ENCODE results near the gene DISC1. TPM values are rescaled to one million over a fixed set of nuclear protein-coding genes. Genes with fewer than 3 reads are reported as not detected.

The DISC1 gene
- total RNA-seq, 1 donor from 2014 or later = 5.2 TPM

DNA sequence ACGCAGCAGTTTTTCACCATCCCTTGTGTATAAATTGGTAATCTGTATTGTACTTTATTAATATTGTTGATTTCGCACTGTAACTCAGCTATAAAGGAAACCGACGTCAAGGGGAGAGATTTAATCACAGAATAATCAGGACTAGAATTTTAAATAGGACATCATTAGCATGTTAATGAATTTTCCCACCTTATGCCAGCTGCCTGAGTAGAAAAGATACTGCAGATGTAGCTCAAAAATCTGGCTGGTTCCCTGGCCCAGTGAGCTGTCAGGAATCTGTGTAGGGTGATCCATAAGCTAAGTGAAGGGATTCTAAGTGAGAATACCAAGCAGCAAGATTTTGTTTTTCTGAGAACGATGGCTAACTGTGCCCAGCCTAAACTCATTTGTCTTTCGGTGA, 195.5 kb downstream of the DISC1 start:
- TF ChIP-seq, protein P1, sequence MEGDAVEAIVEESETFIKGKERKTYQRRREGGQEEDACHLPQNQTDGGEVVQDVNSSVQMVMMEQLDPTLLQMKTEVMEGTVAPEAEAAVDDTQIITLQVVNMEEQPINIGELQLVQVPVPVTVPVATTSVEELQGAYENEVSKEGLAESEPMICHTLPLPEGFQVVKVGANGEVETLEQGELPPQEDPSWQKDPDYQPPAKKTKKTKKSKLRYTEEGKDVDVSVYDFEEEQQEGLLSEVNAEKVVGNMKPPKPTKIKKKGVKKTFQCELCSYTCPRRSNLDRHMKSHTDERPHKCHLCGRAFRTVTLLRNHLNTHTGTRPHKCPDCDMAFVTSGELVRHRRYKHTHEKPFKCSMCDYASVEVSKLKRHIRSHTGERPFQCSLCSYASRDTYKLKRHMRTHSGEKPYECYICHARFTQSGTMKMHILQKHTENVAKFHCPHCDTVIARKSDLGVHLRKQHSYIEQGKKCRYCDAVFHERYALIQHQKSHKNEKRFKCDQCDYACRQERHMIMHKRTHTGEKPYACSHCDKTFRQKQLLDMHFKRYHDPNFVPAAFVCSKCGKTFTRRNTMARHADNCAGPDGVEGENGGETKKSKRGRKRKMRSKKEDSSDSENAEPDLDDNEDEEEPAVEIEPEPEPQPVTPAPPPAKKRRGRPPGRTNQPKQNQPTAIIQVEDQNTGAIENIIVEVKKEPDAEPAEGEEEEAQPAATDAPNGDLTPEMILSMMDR (IDR thresholded peaks at IDR 0.05; ENCODE audit: unreplicated experiment) = no peak
- DNase-seq (ENCODE audit: low spot score, unreplicated experiment) = no peak
- Mint-ChIP-seq H3K9me3 (ENCODE audit: low read depth) (no peaks in the 10 kb centered on the region), H3K36me3 (ENCODE audit: insufficient read depth) (no peaks in the 10 kb centered on the region), H3K4me3 (ENCODE audit: low read depth) (no peak overlapping the region), H3K27me3 (no peaks in the 10 kb centered on the region), H3K4me1 (ENCODE audit: low read depth) (peaks cover 1% of the 10 kb centered on the region), H3K27ac (no peak overlapping the region)

DNA sequence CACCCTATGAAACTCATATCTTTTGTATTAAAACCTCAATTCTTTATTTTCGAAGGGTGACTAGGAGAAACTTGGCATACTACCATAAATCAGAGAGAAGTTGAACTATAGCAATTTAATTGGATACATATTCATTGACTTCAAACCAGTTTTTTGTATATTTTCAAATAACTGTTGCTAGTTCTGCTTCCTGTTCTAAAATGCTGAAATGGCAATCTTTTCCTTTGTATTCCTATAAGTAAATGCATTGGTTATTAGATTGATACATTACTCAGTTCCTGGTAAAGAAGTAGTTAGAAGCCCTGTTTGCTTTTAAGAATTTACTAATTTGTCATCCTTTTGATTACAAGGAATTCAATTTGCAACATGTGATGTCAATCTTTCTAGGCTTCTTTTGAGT, 200.0 kb downstream of the DISC1 start:
- DNase-seq (ENCODE audit: low spot score, unreplicated experiment) = no peak
- Mint-ChIP-seq H3K4me1 (ENCODE audit: low read depth) (peaks cover 2% of the 10 kb centered on the region), H3K4me3 (ENCODE audit: low read depth) (no peak overlapping the region), H3K9me3 (ENCODE audit: low read depth) (no peaks in the 10 kb centered on the region), H3K27me3 (peaks cover 4% of the 10 kb centered on the region), H3K27ac (no peak overlapping the region), H3K36me3 (ENCODE audit: insufficient read depth) (no peaks in the 10 kb centered on the region)
- TF ChIP-seq, protein P1 (IDR thresholded peaks at IDR 0.05; ENCODE audit: unreplicated experiment) = no peak

DNA sequence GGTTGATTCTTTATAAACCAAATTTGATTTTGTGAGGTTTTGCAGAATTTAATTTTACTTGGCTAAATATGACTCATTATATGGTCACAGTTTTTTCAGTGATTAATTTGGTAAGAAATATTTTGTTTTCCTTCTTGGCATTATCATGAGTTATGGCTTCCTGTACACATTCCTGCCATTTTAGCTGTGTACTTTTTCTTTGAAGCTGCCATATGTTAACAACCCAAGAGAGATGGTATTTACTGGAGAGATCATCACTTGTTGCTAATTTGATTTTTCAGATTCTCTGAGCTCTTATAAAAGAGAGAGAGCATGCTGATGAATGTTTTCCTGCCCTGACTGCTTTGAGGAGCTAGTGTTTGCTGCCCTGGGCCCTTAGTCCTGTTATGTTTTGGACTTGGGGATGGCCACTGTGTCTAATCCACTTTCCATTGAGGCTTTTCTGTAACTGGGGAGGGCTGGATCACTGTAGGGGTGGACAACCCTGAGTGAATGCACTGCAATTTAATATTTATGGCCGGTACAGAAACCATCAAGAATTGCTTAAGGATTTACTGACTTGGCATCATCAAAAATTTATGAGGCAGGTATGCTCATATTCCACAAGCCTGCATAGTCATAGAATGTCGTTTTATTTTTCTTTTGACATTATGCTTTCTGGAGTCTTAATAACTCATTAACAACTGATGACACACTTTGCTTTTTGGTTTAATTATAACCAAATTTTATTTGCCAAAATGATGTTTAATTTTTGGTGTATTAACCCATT, 200.9 kb downstream of the DISC1 start:
- Mint-ChIP-seq H3K4me1 (ENCODE audit: low read depth) (peaks cover 2% of the 10 kb centered on the region), H3K36me3 (ENCODE audit: insufficient read depth) (no peaks in the 10 kb centered on the region), H3K9me3 (ENCODE audit: low read depth) (no peaks in the 10 kb centered on the region), H3K27me3 (peaks cover 4% of the 10 kb centered on the region), H3K4me3 (ENCODE audit: low read depth) (no peak overlapping the region), H3K27ac (no peak overlapping the region)
- DNase-seq (ENCODE audit: low spot score, unreplicated experiment) = no peak
- TF ChIP-seq, protein P1 (IDR thresholded peaks at IDR 0.05; ENCODE audit: unreplicated experiment) = no peak

DNA sequence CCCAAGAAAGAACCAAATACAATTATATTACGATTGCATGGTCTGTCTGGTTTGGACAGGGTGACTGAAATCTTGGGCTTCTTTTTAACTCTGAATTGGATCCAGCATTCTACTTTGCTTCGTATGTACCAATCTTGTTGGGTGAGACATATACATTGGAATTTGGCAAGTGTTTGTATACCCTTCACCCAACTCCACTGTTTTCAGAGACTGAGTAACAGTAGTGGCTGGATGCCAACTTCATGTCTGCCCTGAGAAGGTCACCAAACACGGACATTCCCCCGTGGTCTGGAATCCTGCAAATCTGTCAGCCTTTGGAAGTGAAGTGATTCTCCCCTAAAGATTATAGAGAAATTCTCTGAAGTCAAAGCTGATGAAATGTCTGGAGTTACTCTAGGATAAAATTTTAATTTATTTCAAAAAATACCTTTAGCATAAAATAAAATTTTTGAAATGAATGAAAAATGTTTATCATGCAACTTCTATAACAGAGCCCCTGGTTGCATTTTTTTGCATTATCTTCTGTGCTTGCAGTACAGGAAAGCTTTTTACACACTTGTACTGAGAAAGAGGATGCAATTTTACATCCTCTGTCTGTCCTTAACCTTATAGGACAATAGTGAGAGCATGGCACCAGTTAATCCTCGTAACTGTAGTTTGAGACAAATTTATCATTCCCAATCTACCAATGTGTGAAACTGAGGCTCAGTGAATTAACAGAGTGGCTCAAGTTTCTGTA, 201.8 kb downstream of the DISC1 start:
- H3K9me3 Mint-ChIP-seq (ENCODE audit: low read depth) = no peaks in the 10 kb centered on the region
- no peak overlapping the region for H3K4me3 Mint-ChIP-seq (ENCODE audit: low read depth)
- H3K4me1 Mint-ChIP-seq (ENCODE audit: low read depth) = peaks cover 2% of the 10 kb centered on the region
- no peak overlapping the region for H3K27ac Mint-ChIP-seq
- no peak for DNase-seq (ENCODE audit: low spot score, unreplicated experiment)
- TF ChIP-seq, protein P1 (IDR thresholded peaks at IDR 0.05; ENCODE audit: unreplicated experiment) = no peak
- peaks cover 4% of the 10 kb centered on the region for H3K27me3 Mint-ChIP-seq
- no peaks in the 10 kb centered on the region for H3K36me3 Mint-ChIP-seq (ENCODE audit: insufficient read depth)

DNA sequence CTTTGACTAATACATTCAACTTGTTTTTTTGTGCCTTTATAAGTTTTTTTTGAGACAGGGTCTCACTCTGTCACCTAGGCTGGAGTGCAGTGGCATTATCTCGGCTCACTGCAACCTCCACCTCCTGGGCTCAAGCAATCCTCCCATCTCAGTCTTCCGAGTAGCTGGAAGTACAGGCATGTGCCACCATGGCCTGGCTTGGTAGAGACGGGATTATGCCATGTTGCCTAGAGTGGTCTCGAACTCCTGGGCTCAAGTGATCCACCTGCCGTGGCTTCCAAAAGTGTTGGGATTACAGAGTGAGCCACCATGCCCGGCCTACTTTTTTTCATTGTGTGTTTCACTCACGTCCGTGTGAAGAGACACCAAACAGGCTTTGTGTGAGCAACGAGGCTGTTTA, 202.7 kb downstream of the DISC1 start:
- H3K27ac Mint-ChIP-seq = peak overlapping the region; percentile 49
- H3K4me3 Mint-ChIP-seq (ENCODE audit: low read depth) = no peak overlapping the region
- no peaks in the 10 kb centered on the region for H3K36me3 Mint-ChIP-seq (ENCODE audit: insufficient read depth)
- DNase-seq (ENCODE audit: low spot score, unreplicated experiment) = no peak
- H3K4me1 Mint-ChIP-seq (ENCODE audit: low read depth) = peaks cover 2% of the 10 kb centered on the region
- H3K27me3 Mint-ChIP-seq = peaks cover 10% of the 10 kb centered on the region
- no peaks in the 10 kb centered on the region for H3K9me3 Mint-ChIP-seq (ENCODE audit: low read depth)
- TF ChIP-seq, protein P1 (IDR thresholded peaks at IDR 0.05; ENCODE audit: unreplicated experiment) = no peak

Measured in progenitor cell of endocrine pancreas (in vitro differentiated cells).